Keratinocyte (primary cell): ENCODE results near the gene RDH13. TPM values are rescaled to one million over a fixed set of nuclear protein-coding genes. Genes with fewer than 3 reads are reported as not detected.

Experiments used
- DNase-seq: peaks from one replicate; pipeline ENCODE4 v3.0.0-alpha.2; 2011; ENCODE audit warnings: low read depth, missing footprints, low spot score
- FAIRE-seq: peaks from 2 replicates; lab custom pipeline; 2011; peaks lifted over from hg19 to GRCh38; lab: Jason Lieb, UNC
- H2AFZ ChIP-seq: 2 replicates; pipeline ENCODE4 v1.6.0; 2012; ENCODE audit warnings: low read length, control low read depth, inconsistent platforms; ENCODE audit not compliant: control insufficient read depth
- H3K27ac ChIP-seq: 2 replicates; pipeline ENCODE4 v1.5.1; 2011; ENCODE audit warnings: low read length; ENCODE audit not compliant: control insufficient read depth, insufficient read depth
- H3K27me3 ChIP-seq: 3 replicates; pipeline ENCODE4 v1.6.0; 2011; ENCODE audit warnings: low read length; ENCODE audit not compliant: control insufficient read depth, insufficient read depth; ENCODE audit errors: extremely low read depth
- H3K36me3 ChIP-seq, 2 experiments: 2 replicates in 1 of 2; 3 replicates in 1 of 2; pipeline ENCODE4 v1.5.1; 2011; ENCODE audit warnings: low read length in 2 of 2, mild to moderate bottlenecking in 1 of 2; ENCODE audit not compliant: control insufficient read depth in 2 of 2, insufficient read depth in 2 of 2; ENCODE audit errors: extremely low read depth in 1 of 2
- H3K4me1 ChIP-seq: 3 replicates; pipeline ENCODE4 v1.5.1; 2011; ENCODE audit warnings: low read length; ENCODE audit not compliant: control insufficient read depth, insufficient read depth; ENCODE audit errors: extremely low read depth
- H3K4me2 ChIP-seq: 3 replicates; pipeline ENCODE4 v1.6.0; 2011; ENCODE audit warnings: low read depth, low read length; ENCODE audit not compliant: control insufficient read depth, insufficient read depth; ENCODE audit errors: extremely low read depth
- H3K4me3 ChIP-seq, 3 experiments: fragments of 200-600 bp in 1 of 3; sonication (generic) in 1 of 3; 2 replicates in 2 of 3; 3 replicates in 1 of 3; pipeline ENCODE4 v1.5.1; 2011 to 2016; ENCODE audit warnings: low read length in 3 of 3, mild to moderate bottlenecking in 3 of 3, control low read depth in 2 of 3, inconsistent platforms in 1 of 3, low read depth in 1 of 3, mixed read lengths in 1 of 3, mixed run types in 1 of 3, moderate library complexity in 1 of 3; ENCODE audit not compliant: control insufficient read depth in 2 of 3, insufficient read depth in 2 of 3; ENCODE audit errors: extremely low read depth in 1 of 3
- H3K79me2 ChIP-seq: 2 replicates; pipeline ENCODE4 v1.6.0; 2012; ENCODE audit warnings: low read length; ENCODE audit not compliant: control insufficient read depth, insufficient read depth
- H3K9ac ChIP-seq: 3 replicates; pipeline ENCODE4 v1.6.0; 2011; ENCODE audit warnings: low read length; ENCODE audit not compliant: control insufficient read depth, insufficient read depth; ENCODE audit errors: extremely low read depth
- H3K9me1 ChIP-seq: 3 replicates; pipeline ENCODE4 v1.6.0; 2011; ENCODE audit warnings: low read length; ENCODE audit not compliant: control insufficient read depth, insufficient read depth; ENCODE audit errors: extremely low read depth
- H3K9me3 ChIP-seq: 2 replicates; pipeline ENCODE4 v1.5.1; 2012; ENCODE audit warnings: low read depth, low read length; ENCODE audit not compliant: control insufficient read depth
- H4K20me1 ChIP-seq: 3 replicates; pipeline ENCODE4 v1.6.0; 2011; ENCODE audit warnings: low read length; ENCODE audit not compliant: control insufficient read depth, insufficient read depth; ENCODE audit errors: extremely low read depth
- CTCF ChIP-seq, 3 experiments: IDR thresholded peaks in 1 of 3; conservative IDR thresholded peaks in 1 of 3; optimal IDR thresholded peaks in 1 of 3; 2 replicates in 2 of 3; 3 replicates in 1 of 3; pipeline versions ENCODE3 to v1.5.1; 2011; ENCODE audit warnings: low read length in 3 of 3, mild to moderate bottlenecking in 3 of 3, moderate library complexity in 2 of 3, control low read depth in 1 of 3, inconsistent platforms in 1 of 3; ENCODE audit not compliant: insufficient read depth in 2 of 3; ENCODE audit errors: extremely low read depth in 1 of 3
- EZH2 ChIP-seq: IDR thresholded peaks from one replicate; pipeline ENCODE4 v1.6.1; 2012; ENCODE audit warnings: inconsistent platforms, mild to moderate bottlenecking, low read length, moderate library complexity
- dilution Hi-C: fragments of 300-500 bp; cut with MboI; formaldehyde crosslinking; loops from one replicate; pipeline ENCODE4 v1.7.0; 2020; ENCODE audit warnings: low sequenced_read_pairs; ENCODE audit not compliant: extremely low pct_ligation_motif_present
- polyA plus RNA-seq, 5 experiments: library from polyadenylated mRNA; depleted of rRNA in 3 of 5; stranded (reverse) in 3 of 5; stranded (forward) in 1 of 5; unstranded in 1 of 5; fragments of >200 nt; gene quantifications; 1 replicate in 1 of 5; 2 replicates in 3 of 5; 3 replicates in 1 of 5; pipeline versions ENCODE4 v1.2.1 to v1.2.3, GENCODE V29; 2011 to 2012; ENCODE audit warnings: missing spikeins in 2 of 5, low read depth in 1 of 5, low replicate concordance in 1 of 5

Gene RDH13
- polyA plus RNA-seq, 1 donor (not counting 4 experiments of a cell fraction or from before 2014, with no cell fraction given): 10.6 TPM

- Histone ChIP-seq H3K4me2 (no peak overlapping the region), H3K27ac (no peak overlapping the region), H3K9me3 (no peaks in the 10 kb centered on the region), H3K4me1 (no peaks in the 10 kb centered on the region), H4K20me1 (no peaks in the 10 kb centered on the region), H3K79me2 (no peaks in the 10 kb centered on the region), H3K9ac (no peak overlapping the region), H3K36me3 (peaks cover 24 to 27% of the 10 kb centered on the region in 2 experiments), H2AFZ (no peak overlapping the region), H3K9me1 (no peaks in the 10 kb centered on the region), H3K4me3 (no peak overlapping the region), H3K27me3 (no peaks in the 10 kb centered on the region)
- TF ChIP-seq EZH2 (no peak), CTCF (optimal IDR thresholded peaks at IDR 0.05 in 1 of 3, IDR thresholded peaks at IDR 0.05 in 1 of 3, conservative IDR thresholded peaks at IDR 0.05 in 1 of 3; ENCODE audit: extremely low read depth in 1 of 3, insufficient read depth in 2 of 3, low read length in 3 of 3) (no peak)
- dilution Hi-C loops: no loop called here
- DNase-seq: no peak
- no peak for FAIRE-seq
Observed at GRCh38 chr19:55044286-55044685, 18.7 kb downstream of the RDH13 start.

- FAIRE-seq: no peak
- H3K27me3 ChIP-seq: no peaks in the 10 kb centered on the region
- H3K4me3 ChIP-seq: no peak overlapping the region
- dilution Hi-C loops: no loop called here
- DNase-seq: no peak
- peaks cover 11 to 15% of the 10 kb centered on the region in 2 experiments for H3K36me3 ChIP-seq
- no peak overlapping the region for H2AFZ ChIP-seq
- H3K9ac ChIP-seq: no peak overlapping the region
- no peaks in the 10 kb centered on the region for H3K9me1 ChIP-seq
- H3K4me1 ChIP-seq: no peaks in the 10 kb centered on the region
- no peaks in the 10 kb centered on the region for H3K9me3 ChIP-seq
- no peak overlapping the region for H3K27ac ChIP-seq
- H3K79me2 ChIP-seq: no peaks in the 10 kb centered on the region
- no peak overlapping the region for H3K4me2 ChIP-seq
- TF ChIP-seq EZH2: no peak
- TF ChIP-seq CTCF (optimal IDR thresholded peaks at IDR 0.05 in 1 of 3, IDR thresholded peaks at IDR 0.05 in 1 of 3, conservative IDR thresholded peaks at IDR 0.05 in 1 of 3; ENCODE audit: extremely low read depth in 1 of 3, insufficient read depth in 2 of 3, low read length in 3 of 3): no peak
- no peaks in the 10 kb centered on the region for H4K20me1 ChIP-seq
Observed at GRCh38 chr19:55042688-55043087, 20.3 kb downstream of the RDH13 start.
